ENCODE data around the gene GRB10. TPM values are rescaled to one million over a fixed set of nuclear protein-coding genes. Genes with fewer than 3 reads are reported as not detected.

Gene GRB10
- total and polyA plus RNA-seq, 3 donors from 2014 or later = 54.0 to 81.9 (median 57.7) TPM

DNA sequence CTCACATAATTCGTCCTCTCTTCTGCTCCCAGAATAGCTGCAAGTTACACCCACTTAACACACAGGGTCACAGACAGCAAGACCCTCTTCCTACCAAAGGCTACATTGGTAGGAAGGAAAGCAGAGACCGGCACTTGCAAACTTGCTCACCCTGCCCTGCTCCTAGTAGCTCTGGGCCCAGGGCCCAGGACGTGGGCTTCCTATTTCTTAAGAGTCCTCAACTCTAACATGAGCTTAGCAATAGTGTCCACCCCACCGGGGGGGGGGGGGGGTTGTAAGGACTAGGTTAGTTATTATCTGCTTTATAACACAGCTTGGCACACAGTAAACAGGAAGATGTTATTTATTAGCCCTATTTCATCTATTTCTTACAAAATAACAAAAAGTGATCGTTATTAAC is 106.6 kb downstream of the GRB10 start:
- Histone ChIP-seq H3K4me1 (no peaks in the 10 kb centered on the region), H3K4me3 (no peak overlapping the region), H3K27me3 (no peaks in the 10 kb centered on the region), H3K9me3 (no peaks in the 10 kb centered on the region), H3K27ac (no peak overlapping the region), H3K36me3 (ENCODE audit: low read depth, missing control alignments) (no peaks in the 10 kb centered on the region)
- no peak for DNase-seq
- intact Hi-C loops (cut with DNase I; ENCODE audit: low total_unique reads) = loop anchor here (10.0 kb wide), 1 partner anchor 211 kb away; no protein-coding TSS in a partner anchor
- TF ChIP-seq POLR2A (IDR thresholded peaks at IDR 0.05) = no peak
- no peak for TF ChIP-seq CTCF (IDR thresholded peaks at IDR 0.05)
- WGBS, 2 donors = 78 to 87% methylated on average over 4 to 5 of the region's 5 CpGs

GRCh38 chr7:50674896-50675835 is 107.5 kb downstream of the GRB10 start:
- DNase-seq = no peak
- Histone ChIP-seq H3K9me3 (no peaks in the 10 kb centered on the region), H3K27ac (no peak overlapping the region), H3K4me1 (no peaks in the 10 kb centered on the region), H3K4me3 (no peak overlapping the region), H3K27me3 (no peaks in the 10 kb centered on the region), H3K36me3 (ENCODE audit: low read depth, missing control alignments) (no peaks in the 10 kb centered on the region)
- TF ChIP-seq CTCF (IDR thresholded peaks at IDR 0.05) = no peak
- no peak for TF ChIP-seq POLR2A (IDR thresholded peaks at IDR 0.05)
- intact Hi-C loops (cut with DNase I; ENCODE audit: low total_unique reads) = loop anchor here (10.0 kb wide), 1 partner anchor 210 kb away; no protein-coding TSS in a partner anchor
- WGBS, 2 donors = 85 to 87% methylated on average over 11 of the region's 11 CpGs

GRCh38 chr7:50674299-50674698 is 108.4 kb downstream of the GRB10 start:
- Histone ChIP-seq H3K4me3 (no peak overlapping the region), H3K36me3 (ENCODE audit: low read depth, missing control alignments) (no peaks in the 10 kb centered on the region), H3K9me3 (no peaks in the 10 kb centered on the region), H3K27ac (no peak overlapping the region), H3K4me1 (no peaks in the 10 kb centered on the region), H3K27me3 (no peaks in the 10 kb centered on the region)
- TF ChIP-seq POLR2A (IDR thresholded peaks at IDR 0.05) = no peak
- 97 to 99% methylated on average over 3 to 10 of the region's 10 CpGs for WGBS, 2 donors
- intact Hi-C loops (cut with DNase I; ENCODE audit: low total_unique reads) = loop anchor here (10.0 kb wide), 1 partner anchor 209 kb away; no protein-coding TSS in a partner anchor
- DNase-seq = no peak

DNA sequence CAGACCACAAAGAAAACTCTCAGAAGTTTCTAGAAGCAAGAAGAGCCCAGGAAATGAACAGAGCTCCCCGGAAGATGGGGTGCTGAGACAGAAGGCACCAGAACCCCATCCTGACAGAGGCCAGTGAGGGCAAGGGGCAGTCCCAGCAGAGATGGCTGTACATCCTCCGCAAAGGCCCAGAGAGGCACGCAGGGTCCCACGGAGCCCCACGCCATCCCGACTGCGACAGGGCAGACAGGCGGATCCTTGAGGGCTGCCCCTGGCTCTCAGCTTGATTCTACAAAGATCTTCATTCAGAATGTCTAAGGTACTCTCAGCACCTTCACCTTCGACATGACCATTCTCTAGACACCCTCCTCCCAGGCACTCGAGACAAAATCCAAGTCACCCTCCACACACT is 109.6 kb downstream of the GRB10 start:
- Histone ChIP-seq H3K4me1 (peaks cover under 1% of the 10 kb centered on the region), H3K27ac (no peak overlapping the region), H3K36me3 (ENCODE audit: low read depth, missing control alignments) (no peaks in the 10 kb centered on the region), H3K9me3 (no peaks in the 10 kb centered on the region), H3K4me3 (no peak overlapping the region), H3K27me3 (no peaks in the 10 kb centered on the region)
- intact Hi-C loops (cut with DNase I; ENCODE audit: low total_unique reads) = loop anchor here (10.0 kb wide), 1 partner anchor 208 kb away; no protein-coding TSS in a partner anchor
- no peak for DNase-seq
- no peak for TF ChIP-seq POLR2A (IDR thresholded peaks at IDR 0.05)
- no peak for TF ChIP-seq CTCF (IDR thresholded peaks at IDR 0.05)
- 91 to 95% methylated on average over 10 of the region's 10 CpGs for WGBS, 2 donors

DNA sequence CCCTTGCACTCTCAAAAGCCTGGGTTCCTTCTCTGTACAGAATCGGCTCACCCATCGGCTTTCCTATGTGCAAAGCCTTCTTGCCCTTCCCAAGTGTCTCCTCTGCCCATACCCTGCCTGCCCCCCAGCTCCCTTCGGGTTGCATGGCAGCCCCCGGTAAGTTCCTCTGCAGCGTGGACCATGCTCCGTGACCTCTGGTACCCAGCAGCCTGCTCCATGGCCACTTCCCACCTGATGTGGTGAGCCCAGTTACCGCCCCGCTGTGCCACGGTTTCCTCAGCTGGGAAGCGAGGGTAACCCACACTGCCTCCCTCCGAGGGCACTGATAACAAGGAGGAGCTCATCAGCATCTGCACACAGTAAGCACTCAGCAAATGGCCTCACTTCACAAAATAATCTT is 110.7 kb downstream of the GRB10 start:
- no peak for TF ChIP-seq CTCF (IDR thresholded peaks at IDR 0.05)
- no peak for DNase-seq
- intact Hi-C loops (cut with DNase I; ENCODE audit: low total_unique reads) = loop anchor here (10.0 kb wide), 1 partner anchor 207 kb away; no protein-coding TSS in a partner anchor
- Histone ChIP-seq H3K4me1 (peaks cover 8% of the 10 kb centered on the region), H3K36me3 (ENCODE audit: low read depth, missing control alignments) (no peaks in the 10 kb centered on the region), H3K27me3 (no peaks in the 10 kb centered on the region), H3K27ac (no peak overlapping the region), H3K4me3 (no peak overlapping the region), H3K9me3 (no peaks in the 10 kb centered on the region)
- 93% methylated on average over 9 to 11 of the region's 11 CpGs for WGBS, 2 donors

All from testis (tissue), 3 donors.